GM18909 (cell line): ENCODE measurements around the gene PCAT7.
"Not testable (repeated sequence)": the region's sequence is repeated elsewhere in the genome, so short reads cannot be mapped to it uniquely, and the experiment has no call there.

Experiments used
- ATAC-seq: cut with Tn5 transposase; IDR thresholded peaks from one replicate; pipeline ENCODE4 v1.9.1; 2021; ENCODE audit warnings: mild to moderate bottlenecking; ENCODE audit not compliant: unreplicated experiment, poor library complexity

PCAT7 gene

GRCh38 chr9:94557376-94557775, 2.5 kb downstream of the PCAT7 start:
- ATAC-seq, result no peak

- no peak for ATAC-seq
Observed at GRCh38 chr9:94560237-94560636, 5.4 kb downstream of the PCAT7 start.

DNA sequence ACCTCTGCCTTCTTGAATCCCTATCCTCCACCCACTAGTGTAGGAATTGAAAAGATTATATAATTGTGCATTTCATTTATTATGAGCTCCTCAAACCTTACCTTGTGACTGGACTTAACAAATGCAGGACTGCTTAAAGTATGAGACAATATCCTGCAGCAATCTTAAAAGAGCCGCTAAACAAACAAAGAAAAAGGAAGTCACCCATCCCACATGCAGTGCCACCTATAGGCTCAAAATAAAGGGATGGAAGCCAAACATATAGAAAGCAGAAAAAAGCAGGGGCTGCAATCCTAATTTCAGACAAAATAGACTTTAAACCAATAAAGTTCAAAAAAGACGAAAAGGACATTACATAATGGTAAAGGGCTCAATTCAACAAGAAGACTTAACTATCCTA, 8.7 kb downstream of the PCAT7 start:
- ATAC-seq, result no peak

DNA sequence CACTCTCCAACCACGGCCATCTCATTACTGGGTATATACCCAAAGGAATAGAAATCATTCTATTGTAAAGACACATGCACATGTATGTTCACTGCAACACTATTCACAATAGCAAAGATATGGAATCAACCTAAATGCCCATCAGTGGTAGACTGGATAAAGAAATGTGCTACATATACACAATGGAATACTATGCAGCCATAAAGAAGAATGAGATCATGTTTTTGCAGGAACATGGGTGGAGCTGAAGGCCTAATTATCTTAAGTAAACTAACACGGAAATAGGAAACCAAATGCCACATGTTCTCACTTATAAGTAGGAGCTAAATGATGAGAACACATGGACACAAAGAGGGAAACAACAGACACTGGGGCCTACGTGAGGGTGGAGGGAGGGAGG, 9.4 kb downstream of the PCAT7 start:
- not testable (repeated sequence) for ATAC-seq

GRCh38 chr9:94566550-94566949, 11.7 kb downstream of the PCAT7 start:
- ATAC-seq, result no peak

DNA sequence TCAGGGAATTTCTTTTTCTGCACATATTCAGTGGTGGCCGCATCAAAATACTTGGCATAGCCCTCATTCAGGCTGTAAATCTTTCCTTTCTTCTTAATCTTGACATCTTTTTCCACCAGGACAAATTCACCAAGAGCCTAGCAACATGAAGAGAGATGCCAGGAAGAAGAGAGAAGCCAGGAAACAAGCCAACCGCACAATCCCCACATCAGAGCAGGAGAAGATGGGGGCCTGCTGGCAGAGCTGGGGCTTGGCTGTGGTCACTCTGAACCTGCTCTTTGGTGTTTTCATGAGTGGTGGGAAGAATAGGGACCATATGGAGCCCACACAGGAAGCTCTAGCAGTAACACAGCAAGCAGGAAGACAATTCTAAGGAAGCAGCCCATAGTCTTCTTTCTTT, 12.4 kb downstream of the PCAT7 start:
- ATAC-seq, result no peak

DNA sequence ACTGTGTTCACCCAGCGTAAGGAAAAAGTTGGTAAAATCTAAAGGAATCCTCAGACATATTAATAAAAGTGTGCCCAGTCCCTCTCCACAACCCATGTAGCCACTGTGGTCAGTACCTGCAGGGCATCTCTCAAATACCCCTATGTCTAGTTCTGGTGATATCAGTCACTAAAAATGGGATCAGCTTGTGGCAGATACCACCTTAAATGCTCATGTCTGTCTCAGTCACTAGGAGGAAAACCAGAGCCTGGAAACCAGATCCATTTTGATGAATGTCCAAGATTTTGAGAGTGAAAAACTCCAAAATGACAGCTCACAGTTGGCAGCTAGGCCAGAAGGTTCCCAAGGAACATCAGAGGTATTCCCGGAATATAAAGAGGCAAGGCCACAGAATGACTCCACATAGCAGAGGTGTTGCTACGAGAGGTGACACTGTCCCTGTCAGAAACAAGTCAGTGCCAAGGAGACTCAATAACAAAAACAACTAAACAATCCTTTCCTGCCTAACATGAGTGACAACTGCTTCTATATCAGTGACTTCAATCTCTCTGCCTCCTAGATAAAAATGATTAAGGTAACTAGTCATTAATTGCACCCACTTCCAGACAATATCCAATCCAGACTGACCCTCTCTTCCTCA, 13.5 kb downstream of the PCAT7 start:
- no peak for ATAC-seq

DNA sequence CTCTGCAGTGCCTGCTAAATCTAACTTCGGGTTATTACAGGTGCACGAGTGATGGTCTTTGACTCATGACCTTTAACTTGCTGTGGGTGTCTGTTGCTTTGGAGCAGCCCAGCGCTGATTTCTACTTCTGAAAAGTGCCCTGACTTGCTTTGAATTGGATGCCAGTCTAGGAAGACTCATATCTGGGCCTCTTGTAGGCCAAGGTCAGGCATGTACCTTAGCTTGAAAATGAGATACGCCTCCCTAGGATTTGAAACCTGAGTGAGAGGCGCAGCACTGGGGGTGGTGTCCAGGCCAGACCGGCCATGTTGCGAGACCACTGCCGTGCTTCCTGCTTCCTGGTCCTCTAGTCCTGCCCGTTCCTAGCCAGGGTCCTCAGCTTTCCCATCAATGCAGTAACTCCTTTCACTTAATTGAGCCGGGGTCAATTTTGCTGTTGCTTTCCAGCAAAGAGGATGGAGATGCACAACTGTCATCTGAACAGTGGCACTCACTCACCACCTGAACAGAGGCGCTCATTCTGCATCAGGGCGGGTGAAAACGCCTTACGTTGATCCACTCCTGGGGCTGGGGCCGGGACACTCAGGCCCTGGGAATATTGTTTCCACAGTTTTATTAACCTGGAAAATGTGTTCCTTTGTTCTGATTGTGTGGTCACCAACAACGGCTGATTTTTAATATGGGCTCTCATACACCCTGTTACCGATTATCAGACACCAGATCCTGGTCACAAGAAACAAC, 14.3 kb downstream of the PCAT7 start:
- ATAC-seq, result no peak

DNA sequence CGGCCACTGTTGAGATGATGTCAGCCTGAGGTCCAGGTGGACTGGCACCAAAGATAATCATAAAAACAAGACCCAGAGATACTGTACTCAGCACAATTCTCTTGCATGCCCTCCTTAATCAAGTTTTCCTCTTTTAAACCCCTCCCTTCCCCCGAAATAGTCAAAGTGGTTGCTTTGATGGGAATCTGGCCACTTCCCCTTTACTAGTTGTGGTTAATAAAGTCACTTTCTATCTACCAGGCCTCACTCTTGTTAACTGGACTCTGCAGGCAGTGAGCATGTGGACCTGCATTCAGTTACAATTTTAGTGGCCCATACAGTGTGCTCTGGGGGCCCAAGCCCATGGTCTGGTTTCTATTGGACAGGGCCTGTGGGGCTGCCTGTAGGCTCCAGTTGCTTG, 21.2 kb downstream of the PCAT7 start:
- ATAC-seq, result no peak

GRCh38 chr9:94577036-94577435, 22.2 kb downstream of the PCAT7 start:
- ATAC-seq, result no peak

GRCh38 chr9:94577571-94577970, 22.7 kb downstream of the PCAT7 start:
- ATAC-seq, result no peak

DNA sequence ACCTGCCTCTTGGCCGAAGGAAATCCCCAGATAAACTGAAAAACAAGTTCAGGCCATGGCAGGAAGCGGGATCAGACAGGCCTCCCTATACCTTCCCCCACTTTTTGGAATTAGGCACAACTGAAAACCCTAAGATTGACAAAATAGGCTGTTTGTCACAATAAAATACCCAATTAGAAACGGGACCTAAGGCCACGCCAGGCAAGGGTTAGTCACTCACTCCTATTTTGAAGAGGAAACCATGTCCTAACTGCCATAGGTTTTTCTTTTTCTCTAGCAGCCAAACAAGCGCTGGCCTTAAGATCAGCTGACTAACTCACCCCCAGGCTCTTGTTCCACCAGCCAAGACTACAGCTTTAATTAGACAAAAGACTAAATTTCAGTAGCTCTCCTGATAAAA, 26.8 kb downstream of the PCAT7 start:
- no peak for ATAC-seq

DNA sequence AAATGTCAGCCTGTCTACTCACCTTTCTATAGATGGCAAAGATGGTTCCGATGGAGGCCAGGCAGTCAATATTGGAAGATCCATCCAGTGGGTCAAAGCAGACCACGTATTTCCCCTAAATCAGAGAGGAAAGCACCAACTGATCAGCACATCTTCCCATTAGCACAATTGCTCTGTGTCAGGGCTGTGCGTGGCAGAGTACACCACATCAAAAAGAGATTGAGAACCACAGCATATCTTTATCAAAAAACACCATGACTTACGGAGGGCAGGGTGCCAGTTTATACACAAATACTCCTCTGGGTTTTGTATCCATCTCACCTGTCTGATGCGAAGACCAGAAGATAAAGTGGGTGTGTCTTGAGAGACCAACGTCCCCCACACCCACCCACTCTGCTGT, 29.7 kb downstream of the PCAT7 start:
- ATAC-seq, result no peak

- ATAC-seq, result no peak
Observed at GRCh38 chr9:94586316-94586715, 31.4 kb downstream of the PCAT7 start.

GRCh38 chr9:94586814-94587213, 31.9 kb downstream of the PCAT7 start:
- ATAC-seq, result no peak

DNA sequence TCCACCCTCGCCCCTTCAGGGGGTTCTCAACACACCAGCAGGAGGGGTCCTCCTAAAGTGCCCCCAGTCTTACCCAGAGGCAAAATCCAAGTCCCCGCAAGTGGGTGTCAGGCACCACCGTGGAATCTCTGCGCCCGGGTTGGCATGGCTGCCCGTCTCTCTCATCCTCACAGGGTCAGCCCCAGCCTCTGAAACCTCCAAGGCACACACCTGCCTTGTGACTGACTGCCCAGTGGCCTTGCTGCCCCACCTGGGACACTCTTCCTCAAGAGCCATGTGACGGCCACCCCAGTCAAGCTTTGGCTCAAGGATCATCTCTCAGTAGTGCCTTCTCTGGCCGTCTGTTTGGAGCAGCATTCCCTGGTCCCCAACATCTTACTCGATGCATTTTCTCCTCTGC, 33.8 kb downstream of the PCAT7 start:
- no peak for ATAC-seq

- ATAC-seq, result not testable (repeated sequence)
Observed at GRCh38 chr9:94591046-94591545, 36.2 kb downstream of the PCAT7 start.

GRCh38 chr9:94591876-94592275, 37.0 kb downstream of the PCAT7 start:
- ATAC-seq, result no peak

DNA sequence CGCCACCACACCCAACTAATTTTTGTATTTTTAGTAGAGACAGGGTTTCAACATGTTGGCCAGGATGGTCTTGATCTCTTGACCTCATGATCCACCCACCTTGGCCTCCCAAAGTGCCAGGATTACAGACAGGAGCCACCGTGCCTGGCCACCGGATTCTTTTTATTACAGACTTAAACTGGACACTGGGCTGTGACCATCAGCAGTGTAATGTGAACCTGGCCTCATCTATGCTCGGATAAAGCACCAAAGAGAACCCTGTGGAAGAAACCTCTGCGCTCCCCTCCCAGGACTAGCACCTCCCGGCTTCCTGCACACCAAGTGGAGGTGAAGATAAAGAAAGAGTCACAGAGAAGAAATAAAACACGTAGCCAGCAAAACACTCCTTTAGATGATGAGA, 37.8 kb downstream of the PCAT7 start:
- ATAC-seq, result not testable (repeated sequence)

GRCh38 chr9:94593459-94594345, 38.8 kb downstream of the PCAT7 start, which contains the start of gene FBP2:
Gene FBP2, minus strand, starts transcription at chr9:94593824. Its CDS starts 98 bp downstream, at chr9:94593726.
- ATAC-seq, result no peak

- ATAC-seq, result no peak
Observed at GRCh38 chr9:94599102-94599501, 44.2 kb downstream of the PCAT7 start.
